HL-60/S4 treated with retinoic acid at 250 ng/mL for 4 days and 3 days (cell line): ENCODE data around the gene METTL8.

Experiments used
- in situ Hi-C: fragments of 300-500 bp; cut with MboI; formaldehyde crosslinking; loops from 2 replicates; pipeline ENCODE4 v1.7.0; 2022; ENCODE audit warnings: low sequenced_read_pairs

METTL8 gene

GRCh38 chr2:171348056-171348455 is 85.7 kb downstream of the METTL8 start:
- in situ Hi-C loops, result no loop called here

DNA sequence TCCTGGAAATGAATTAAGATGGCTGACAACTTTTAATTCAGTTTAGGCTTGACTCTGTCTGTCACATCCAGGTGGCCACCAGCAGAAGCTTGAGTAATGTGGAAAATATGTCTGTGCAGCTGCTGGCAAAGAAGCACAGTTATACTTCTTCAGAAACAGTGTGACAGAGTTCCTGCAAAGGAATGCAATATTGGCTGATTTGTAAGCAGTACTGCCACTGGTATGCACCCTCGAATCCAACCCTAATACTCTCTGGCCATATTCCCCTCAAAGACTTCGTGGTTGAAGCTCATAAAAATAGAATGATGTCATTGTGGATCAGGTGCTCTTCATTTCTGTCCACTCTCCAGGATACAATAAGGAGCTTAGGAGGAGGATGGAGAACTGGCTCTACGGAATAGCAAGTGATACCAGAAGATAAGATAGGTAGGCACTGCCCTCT is 86.2 kb downstream of the METTL8 start:
- in situ Hi-C loops, result no loop called here

DNA sequence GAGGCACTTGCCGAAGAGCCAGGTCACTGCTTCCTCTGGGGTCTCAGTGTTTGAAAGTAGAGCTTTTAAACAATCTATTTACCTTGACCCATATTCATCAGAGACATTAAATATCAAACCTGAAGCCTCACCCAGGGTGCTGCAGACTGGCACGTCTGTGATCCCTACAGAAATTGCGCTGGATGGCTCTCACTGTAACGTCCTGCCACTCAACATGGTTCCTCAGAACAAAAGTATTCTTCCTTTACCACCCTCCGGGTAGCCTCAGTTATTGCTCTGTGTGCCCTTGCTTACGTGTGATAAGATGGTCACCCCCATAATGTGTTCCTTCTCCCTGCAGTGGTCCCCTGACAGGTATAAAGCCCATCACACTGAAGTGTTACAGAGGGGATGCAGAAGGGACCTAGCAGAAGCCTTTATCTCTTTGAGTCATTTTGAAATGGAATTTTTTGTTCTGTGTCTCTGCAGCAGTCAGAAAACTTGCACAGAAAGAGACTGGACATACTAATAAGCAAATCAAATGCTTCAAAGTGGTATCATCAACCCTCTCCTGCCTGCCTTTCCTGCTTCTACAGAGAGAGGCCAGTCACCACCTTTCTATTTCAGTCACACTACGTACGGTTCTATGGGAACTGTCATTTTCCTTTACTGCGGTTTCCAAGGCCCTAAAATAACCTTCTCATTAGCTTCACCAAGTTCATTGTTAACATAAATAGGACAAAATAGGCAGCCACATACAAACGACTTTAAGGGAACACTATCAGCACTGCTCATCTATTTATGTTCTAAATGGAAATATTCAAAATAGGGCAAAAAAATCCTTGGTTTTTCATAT is 86.8 kb downstream of the METTL8 start:
- in situ Hi-C loops, result no loop called here

- in situ Hi-C loops, result no loop called here
Observed at GRCh38 chr2:171345971-171346722, 87.6 kb downstream of the METTL8 start.

GRCh38 chr2:171344182-171344581 is 89.6 kb downstream of the METTL8 start:
- in situ Hi-C loops, result no loop called here

DNA sequence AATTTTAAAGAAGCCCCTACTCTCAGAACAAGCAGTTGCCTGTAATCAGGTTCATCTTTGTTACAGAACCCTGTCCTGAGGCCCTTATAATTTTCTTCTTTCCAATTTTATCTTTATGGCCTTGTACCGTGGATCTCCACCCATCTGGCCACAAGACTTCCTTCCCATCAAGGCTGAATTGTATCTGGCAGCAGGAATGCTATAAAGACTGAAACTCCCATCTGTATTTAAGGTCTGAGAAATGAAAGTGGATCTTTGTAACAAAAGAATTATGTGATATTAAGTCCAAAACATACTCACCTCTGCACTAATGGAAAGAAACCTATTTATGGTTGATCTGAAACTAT is 91.8 kb downstream of the METTL8 start:
- in situ Hi-C loops, result no loop called here

DNA sequence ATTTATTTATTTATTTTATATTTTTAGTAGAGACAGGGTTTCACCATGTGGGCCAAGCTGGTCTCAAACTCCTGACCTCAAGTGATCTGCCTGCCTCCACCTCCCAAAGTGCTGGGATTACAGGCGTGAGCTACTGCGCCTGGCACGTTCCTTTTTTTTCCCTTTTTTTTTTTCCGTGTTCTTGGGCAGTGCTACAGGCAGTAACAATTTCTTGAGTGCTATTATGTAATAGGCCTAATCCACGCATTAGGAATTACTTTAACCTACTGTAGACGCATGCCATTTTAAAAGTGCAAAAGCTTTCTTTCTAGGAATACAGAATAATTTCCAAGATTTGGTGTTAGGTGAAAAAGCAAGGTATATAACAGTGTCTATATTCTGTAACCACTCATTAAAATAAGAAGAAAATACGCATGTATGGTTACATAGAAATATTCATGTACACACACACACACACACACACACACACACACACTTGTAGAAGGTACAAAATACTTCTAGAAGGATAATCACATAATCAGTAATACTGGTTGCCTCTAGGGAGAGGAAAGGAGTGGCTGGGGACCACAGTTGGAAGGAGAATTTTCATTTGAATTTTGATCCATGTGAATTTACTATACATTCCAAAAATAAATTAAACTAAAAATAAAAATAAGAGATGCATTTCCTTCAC is 92.3 kb downstream of the METTL8 start:
- in situ Hi-C loops, result no loop called here

GRCh38 chr2:171334946-171335345 is 98.8 kb downstream of the METTL8 start:
- in situ Hi-C loops, result no loop called here

GRCh38 chr2:171334171-171334570 is 99.6 kb downstream of the METTL8 start:
- in situ Hi-C loops, result no loop called here

DNA sequence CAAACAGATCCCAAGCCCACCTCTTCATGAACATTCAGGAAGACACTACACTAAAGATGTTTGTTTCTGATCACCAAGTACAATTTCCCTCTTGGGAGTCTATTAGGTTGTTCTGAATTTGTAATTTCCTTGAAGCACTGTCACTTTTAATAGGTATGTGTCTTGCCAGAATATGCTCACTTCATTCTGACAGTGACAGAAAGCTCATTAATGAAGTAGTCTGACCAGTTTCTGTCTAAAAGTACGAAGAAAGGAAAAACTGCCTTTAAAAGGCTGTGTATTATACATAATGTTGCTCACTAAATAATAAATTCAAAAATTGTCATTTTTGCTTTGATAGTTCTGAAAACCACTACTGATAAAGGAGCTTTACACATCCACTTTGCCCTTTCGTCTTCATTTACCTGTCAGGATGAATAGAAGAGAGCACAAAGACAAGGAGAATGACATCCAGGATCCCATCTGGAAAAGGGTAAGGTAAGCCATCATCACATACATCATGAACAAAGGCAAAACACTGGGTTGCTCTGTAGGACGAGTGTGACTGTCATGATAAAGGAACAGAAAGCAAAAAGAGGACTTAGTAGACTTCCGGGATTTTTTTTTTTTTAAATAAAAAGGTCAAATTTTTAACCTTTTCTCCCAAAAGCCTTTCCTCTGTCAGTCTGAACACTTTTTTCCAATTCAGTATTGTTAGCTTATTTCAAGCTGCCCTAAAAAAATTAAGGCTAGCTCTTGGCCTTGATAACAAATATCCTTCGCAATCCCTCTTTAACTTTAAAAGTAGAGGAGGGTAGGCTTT is 103.4 kb downstream of the METTL8 start:
- in situ Hi-C loops, result no loop called here

DNA sequence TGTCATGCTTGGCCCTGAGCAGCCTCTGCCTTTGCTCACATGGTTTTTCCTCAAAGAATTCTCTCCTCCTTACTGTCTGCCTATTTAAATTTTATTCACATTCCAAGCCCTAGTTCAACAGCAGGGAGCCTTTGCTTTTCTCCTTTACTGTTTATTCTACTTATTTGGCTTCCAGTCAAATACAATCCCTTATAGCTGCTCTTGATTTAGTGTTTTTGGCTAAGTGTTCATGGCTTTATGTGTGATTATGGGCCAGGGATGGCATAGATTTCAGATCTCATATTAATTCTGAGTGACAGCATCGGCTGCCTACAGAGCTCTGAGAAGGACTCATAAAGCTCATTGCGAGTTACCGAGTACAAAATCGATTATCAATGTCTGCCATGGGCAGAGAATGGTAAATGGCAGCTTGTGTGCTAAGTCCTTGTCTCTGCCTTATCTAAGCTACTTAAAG is 106.7 kb downstream of the METTL8 start:
- in situ Hi-C loops, result no loop called here

DNA sequence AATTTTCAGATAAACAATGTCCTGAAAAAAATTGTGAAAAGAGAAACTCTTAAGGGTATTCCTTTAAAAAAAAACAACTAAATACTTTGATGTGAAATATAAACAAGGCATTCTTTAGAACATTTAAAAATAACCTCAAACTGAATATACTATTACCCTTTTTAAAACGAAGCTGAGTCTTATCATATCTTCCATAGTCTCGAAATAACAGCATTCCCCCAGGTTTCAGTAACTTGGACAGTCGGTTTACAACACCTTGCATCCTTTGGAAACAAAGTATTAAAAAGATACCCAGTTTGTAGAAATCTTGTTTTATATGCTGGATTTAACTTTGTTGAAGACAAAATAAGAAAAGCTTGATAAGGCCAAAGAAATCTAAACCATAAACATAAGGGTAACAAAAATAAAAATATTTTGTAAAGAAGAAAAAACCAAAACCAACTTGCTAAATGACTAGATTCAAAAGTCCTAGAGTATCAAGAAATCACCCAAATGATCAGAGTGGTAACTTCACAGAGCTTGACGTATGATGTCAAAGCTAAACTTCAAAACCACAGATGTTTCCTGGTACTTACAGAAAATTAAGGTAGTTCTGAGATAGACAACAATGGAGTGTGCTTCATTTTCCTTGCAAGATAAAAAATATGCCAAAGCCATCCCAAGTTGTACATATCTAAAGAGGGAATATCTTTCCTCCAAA is 107.8 kb downstream of the METTL8 start:
- in situ Hi-C loops, result no loop called here

DNA sequence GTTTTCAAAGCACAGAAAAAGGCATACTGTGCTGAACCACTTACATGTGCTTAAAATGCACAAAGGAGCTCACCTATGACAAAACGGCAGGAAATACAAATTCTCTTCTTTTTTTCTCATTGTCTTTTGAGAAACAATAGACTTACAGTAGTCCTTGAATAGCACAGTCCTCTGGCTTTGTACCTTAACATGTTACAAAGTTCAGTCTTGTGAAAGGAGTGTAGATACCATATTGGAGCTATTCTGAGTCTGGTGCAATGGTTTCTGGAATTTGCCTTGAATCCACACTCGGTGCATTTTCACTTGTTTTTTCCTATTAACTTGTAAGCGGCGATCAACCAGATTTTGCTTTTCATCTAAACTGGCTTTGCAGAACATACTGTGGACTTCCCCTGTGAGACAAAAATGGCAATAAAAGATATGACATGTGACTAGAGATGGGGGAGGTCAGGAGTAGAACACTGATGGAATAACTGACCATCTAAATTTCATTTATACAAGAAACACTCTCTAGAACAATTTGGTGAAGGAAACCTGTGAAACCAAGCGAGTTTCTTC is 109.7 kb downstream of the METTL8 start:
- in situ Hi-C loops, result no loop called here

- in situ Hi-C loops, result no loop called here
Observed at GRCh38 chr2:171322928-171323327, 110.9 kb downstream of the METTL8 start.

DNA sequence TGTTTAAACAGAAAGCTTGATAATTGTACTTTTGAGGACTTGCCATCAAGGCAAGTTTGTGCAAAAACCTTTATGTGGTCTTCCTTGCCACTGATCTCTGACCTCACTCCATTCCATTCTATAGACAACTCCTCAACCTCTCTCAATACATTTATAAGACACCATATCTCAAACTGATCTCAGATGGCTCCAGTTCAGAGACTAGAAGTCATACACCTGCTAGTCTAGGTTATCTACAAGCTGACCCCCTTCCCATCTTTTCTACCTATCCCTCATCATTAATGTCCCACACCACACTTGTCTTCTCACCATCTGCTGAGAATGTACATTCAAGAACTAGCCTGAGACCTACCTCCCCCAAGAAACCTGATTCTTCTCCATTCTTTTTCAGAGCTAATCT is 113.1 kb downstream of the METTL8 start:
- in situ Hi-C loops, result no loop called here

DNA sequence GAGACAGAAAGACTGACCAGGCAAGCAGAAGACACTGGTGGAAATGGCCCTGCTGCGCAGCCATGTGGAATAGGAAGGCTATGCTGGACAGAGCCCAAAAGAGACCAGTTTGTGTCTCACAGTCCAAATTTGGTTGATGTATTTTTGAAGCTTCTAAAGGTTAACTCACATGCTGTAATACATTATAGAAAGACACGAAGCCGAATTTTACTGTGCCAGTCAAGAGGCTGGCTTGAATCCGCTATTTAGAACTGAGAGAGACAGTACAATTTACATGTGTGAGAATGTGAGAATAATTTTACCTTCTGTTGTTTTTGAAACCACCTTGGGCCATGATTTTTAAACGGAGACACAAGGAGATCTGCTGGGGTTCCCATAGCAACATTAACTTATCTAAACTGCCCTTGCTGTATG is 113.6 kb downstream of the METTL8 start:
- in situ Hi-C loops, result no loop called here

DNA sequence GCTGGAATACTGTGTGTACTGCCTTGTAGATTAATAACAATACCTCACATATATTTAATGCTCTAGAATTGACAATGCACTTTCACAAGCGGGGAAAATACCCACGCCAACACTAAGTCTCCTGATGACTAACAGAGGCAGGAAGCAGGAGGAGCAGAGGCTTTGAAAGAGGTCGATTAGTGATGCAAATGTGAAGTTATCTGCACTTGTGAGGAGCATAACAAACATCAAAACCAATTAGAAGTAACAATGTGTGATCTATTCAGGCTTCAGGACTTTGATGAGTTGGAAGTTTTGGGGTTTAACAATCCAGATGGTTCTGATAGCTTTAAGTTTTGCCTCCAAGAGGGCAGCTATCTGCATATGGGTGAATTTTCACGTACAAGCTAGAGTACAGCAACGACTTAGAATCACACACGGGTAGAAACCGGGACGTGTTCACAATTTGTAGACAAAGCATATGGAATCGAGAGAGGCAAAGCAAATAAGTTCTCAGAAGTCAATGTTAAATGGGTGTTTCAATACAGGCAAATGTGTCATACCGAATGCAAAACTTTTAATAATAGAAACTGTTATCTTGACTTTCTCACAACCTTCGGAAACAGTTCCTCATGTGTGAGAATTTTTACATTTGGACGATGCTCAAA is 114.5 kb downstream of the METTL8 start:
- in situ Hi-C loops, result no loop called here

- in situ Hi-C loops, result no loop called here
Observed at GRCh38 chr2:171318463-171318934, 115.3 kb downstream of the METTL8 start.

DNA sequence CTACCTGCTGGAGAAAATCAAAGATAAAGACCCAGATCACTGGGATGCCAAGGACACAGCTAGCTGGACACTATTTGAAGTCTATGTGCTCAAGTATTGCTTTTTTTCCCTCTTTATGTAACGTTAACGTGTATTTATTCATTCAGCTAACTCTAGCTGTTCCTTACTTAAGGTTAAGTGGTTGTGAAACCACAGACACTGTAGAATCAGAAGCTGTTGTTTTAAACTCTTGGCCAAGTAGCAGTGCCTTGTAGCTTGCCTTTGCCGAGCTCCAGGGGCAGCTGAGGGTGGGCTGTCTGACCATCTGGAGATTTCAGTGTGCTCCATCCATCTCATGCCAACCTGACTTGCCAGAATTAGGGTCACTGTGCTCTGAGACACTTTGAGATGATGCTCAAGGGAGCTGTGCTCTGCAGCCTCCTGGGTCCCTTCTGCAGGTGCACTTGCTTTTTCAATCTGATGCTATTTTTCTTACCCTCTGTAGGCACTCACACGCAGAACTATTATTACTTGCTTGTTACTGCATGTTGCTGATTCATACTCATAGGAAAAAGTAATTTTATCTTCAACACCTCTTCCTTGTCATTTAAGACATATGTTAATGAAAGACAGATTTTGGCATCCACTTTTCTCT is 116.2 kb downstream of the METTL8 start:
- in situ Hi-C loops, result no loop called here
